ENCODE measurements around the gene PITPNM3. TPM values are rescaled to one million over a fixed set of nuclear protein-coding genes. Genes with fewer than 3 reads are reported as not detected.

Gene PITPNM3
- total and polyA plus RNA-seq, 2 experiments from 2014 or later, result 1.0 to 1.5 TPM

GRCh38 chr17:6559753-6560215, 3.4 kb upstream of the PITPNM3 start (continued):
- TF ChIP-seq, protein P1, sequence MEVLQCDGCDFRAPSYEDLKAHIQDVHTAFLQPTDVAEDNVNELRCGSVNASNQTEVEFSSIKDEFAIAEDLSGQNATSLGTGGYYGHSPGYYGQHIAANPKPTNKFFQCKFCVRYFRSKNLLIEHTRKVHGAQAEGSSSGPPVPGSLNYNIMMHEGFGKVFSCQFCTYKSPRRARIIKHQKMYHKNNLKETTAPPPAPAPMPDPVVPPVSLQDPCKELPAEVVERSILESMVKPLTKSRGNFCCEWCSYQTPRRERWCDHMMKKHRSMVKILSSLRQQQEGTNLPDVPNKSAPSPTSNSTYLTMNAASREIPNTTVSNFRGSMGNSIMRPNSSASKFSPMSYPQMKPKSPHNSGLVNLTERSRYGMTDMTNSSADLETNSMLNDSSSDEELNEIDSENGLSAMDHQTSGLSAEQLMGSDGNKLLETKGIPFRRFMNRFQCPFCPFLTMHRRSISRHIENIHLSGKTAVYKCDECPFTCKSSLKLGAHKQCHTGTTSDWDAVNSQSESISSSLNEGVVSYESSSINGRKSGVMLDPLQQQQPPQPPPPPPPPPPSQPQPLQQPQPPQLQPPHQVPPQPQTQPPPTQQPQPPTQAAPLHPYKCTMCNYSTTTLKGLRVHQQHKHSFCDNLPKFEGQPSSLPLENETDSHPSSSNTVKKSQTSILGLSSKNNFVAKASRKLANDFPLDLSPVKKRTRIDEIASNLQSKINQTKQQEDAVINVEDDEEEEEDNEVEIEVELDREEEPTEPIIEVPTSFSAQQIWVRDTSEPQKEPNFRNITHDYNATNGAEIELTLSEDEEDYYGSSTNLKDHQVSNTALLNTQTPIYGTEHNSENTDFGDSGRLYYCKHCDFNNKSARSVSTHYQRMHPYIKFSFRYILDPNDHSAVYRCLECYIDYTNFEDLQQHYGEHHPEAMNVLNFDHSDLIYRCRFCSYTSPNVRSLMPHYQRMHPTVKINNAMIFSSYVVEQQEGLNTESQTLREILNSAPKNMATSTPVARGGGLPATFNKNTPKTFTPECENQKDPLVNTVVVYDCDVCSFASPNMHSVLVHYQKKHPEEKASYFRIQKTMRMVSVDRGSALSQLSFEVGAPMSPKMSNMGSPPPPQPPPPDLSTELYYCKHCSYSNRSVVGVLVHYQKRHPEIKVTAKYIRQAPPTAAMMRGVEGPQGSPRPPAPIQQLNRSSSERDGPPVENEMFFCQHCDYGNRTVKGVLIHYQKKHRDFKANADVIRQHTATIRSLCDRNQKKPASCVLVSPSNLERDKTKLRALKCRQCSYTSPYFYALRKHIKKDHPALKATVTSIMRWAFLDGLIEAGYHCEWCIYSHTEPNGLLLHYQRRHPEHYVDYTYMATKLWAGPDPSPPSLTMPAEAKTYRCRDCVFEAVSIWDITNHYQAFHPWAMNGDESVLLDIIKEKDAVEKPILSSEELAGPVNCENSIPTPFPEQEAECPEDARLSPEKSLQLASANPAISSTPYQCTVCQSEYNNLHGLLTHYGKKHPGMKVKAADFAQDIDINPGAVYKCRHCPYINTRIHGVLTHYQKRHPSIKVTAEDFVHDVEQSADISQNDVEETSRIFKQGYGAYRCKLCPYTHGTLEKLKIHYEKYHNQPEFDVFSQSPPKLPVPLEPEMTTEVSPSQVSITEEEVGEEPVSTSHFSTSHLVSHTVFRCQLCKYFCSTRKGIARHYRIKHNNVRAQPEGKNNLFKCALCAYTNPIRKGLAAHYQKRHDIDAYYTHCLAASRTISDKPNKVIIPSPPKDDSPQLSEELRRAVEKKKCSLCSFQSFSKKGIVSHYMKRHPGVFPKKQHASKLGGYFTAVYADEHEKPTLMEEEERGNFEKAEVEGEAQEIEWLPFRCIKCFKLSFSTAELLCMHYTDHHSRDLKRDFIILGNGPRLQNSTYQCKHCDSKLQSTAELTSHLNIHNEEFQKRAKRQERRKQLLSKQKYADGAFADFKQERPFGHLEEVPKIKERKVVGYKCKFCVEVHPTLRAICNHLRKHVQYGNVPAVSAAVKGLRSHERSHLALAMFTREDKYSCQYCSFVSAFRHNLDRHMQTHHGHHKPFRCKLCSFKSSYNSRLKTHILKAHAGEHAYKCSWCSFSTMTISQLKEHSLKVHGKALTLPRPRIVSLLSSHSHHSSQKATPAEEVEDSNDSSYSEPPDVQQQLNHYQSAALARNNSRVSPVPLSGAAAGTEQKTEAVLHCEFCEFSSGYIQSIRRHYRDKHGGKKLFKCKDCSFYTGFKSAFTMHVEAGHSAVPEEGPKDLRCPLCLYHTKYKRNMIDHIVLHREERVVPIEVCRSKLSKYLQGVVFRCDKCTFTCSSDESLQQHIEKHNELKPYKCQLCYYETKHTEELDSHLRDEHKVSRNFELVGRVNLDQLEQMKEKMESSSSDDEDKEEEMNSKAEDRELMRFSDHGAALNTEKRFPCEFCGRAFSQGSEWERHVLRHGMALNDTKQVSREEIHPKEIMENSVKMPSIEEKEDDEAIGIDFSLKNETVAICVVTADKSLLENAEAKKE (CRISPR knock-in tag; IDR thresholded peaks at IDR 0.05), result no peak
- no peak for TF ChIP-seq EZH2phosphoT487 (IDR thresholded peaks at IDR 0.05; ENCODE audit: unreplicated experiment)
- TF ChIP-seq CREB1 (CRISPR knock-in tag; IDR thresholded peaks at IDR 0.05; ENCODE audit: low read depth), result no peak
- no peak for TF ChIP-seq ETS1 (IDR thresholded peaks at IDR 0.05)

DNA sequence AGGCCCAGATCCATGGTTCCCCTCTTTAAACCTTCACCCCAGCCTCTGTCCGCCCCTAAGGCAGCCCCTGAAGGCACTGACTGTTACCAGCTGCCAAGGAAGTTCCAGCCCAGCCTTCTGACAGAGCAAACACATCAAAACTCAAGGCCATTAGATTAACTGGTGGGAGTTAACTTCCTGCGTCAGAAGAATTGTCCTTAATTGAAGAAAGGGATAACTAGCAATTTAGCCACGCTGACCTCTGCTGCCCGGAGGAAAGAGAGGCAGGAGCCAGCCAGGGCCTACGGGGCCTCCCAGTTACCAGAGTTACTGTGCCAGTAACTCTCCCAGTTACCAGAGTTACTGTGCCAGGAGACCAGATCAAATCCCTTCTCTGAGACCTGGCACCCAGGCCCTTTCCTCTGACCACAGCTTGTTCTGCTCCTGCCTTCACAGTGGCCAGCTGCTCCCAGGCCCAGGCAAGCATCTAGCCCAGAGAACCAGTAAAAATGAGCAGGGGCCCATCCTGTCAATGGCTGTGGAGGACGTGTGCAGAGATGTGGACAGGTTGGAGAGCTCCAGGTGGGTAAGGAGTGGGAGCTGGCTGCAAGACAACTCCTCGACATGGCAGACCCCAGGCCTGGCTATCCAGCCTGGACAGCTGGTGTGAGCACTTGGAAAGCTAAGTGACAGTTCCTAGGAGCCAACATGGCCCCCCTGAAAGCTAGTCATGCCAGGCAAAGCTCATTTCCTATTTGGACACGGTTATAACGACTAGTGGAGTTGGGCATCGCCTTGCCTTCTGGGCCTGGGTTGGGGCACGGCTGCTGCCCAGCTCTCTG, 2.8 kb upstream of the PITPNM3 start:
- no peak for ATAC-seq
- Histone ChIP-seq H3K27me3 (ENCODE audit: insufficient read depth) (peaks cover 39% of the 10 kb centered on the region), H3K4me1 (ENCODE audit: insufficient read depth) (peaks cover 10% of the 10 kb centered on the region; the same call in 1 of the 2 replicates), H4K20me1 (replicated peaks; ENCODE audit: insufficient read depth) (no peaks in the 10 kb centered on the region), H3K4me2 (no peak overlapping the region), H3K4me3 (no peak overlapping the region), H3K36me3 (ENCODE audit: insufficient read depth) (no peaks in the 10 kb centered on the region), H2AFZ (no peak overlapping the region), H3F3A (replicated peaks; ENCODE audit: low read depth) (0 out of 2 replicates have a peak, but pooled peaks cover 5% of the 10 kb centered on the region), H3K27ac (ENCODE audit: low read depth) (no peak overlapping the region), H3K9me2 (ENCODE audit: insufficient read depth) (no peaks in the 10 kb centered on the region), H3K79me2 (replicated peaks; ENCODE audit: insufficient read depth) (no peaks in the 10 kb centered on the region)
- TF ChIP-seq, protein P2, sequence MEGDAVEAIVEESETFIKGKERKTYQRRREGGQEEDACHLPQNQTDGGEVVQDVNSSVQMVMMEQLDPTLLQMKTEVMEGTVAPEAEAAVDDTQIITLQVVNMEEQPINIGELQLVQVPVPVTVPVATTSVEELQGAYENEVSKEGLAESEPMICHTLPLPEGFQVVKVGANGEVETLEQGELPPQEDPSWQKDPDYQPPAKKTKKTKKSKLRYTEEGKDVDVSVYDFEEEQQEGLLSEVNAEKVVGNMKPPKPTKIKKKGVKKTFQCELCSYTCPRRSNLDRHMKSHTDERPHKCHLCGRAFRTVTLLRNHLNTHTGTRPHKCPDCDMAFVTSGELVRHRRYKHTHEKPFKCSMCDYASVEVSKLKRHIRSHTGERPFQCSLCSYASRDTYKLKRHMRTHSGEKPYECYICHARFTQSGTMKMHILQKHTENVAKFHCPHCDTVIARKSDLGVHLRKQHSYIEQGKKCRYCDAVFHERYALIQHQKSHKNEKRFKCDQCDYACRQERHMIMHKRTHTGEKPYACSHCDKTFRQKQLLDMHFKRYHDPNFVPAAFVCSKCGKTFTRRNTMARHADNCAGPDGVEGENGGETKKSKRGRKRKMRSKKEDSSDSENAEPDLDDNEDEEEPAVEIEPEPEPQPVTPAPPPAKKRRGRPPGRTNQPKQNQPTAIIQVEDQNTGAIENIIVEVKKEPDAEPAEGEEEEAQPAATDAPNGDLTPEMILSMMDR (conservative IDR thresholded peaks at IDR 0.05; ENCODE audit: low read depth in 2 of 2), result peak in 1 of 2 experiments; percentile 45; a peak in 2 of 4 replicates
- TF ChIP-seq POLR2AphosphoS5 (IDR thresholded peaks at IDR 0.05; ENCODE audit: low read depth), result no peak
- peak; percentile 28 for DNase-seq (ENCODE audit: low spot score)
- Mint-ChIP-seq H3K36me3 (ENCODE audit: low read depth) (no peaks in the 10 kb centered on the region), H3K27ac (no peak overlapping the region), H3K4me1 (peaks cover 13% of the 10 kb centered on the region), H3K27me3 (ENCODE audit: insufficient read depth, low read depth, poor library complexity) (peaks cover 45% of the 10 kb centered on the region), H3K9me3 (no peaks in the 10 kb centered on the region), H3K4me3 (no peak overlapping the region)
